CD4-positive, alpha-beta T cell treated with Interleukin-17A for 4 hours (primary cell): ENCODE data around the gene CLCN1.

Experiments
- DNase-seq: peaks from one replicate; pipeline ENCODE4 v3.0.0-alpha.2; 2020; ENCODE audit warnings: mixed read lengths

The CLCN1 gene

GRCh38 chr7:143368387-143368786, 52.5 kb downstream of the CLCN1 start:
- no peak for DNase-seq

DNA sequence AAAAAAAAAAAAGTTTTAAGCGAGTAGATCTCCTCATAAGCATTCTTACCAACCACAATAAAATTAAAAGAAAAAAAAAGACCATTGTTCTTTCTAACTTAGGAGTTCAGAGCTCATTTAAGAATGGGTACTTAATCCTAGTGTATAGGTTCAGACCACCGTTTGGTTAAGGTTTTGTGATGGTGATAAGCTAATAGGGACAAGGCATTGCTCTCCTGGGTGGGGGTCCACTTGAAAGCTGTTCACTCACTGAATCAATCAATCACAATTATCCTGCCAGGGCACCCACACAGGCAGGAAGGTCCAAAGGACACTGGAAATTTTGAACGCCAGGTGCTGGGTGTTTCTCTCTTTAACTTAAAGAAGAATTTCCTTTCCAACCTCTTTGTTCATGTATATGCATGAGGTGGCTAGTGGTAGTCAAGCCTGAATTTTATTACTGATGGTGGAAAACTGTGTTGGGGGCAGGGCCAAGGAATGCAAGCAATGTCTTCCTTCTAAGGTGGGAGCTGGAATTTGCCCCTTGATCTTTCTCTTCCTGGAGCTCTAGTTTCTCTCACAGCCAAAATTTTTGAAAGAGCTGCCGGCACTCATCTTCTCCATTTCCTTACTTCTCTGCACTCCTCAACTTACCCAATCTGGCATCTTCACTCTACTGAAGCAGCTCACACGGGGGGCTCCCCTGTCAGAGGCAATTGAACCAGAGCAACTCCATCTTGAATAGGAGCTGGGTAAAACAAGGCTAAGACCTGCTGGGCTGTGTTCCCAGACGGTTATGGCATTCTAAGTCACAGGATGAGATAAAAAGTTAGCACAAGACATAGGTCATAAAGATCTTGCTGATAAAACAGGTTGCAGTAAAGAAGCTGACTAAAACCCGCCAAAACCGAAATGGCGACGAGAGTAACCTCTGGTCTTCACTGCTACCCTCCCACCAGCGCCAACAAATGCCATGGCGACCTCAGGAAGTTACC, 54.1 kb downstream of the CLCN1 start:
- DNase-seq = no peak

DNA sequence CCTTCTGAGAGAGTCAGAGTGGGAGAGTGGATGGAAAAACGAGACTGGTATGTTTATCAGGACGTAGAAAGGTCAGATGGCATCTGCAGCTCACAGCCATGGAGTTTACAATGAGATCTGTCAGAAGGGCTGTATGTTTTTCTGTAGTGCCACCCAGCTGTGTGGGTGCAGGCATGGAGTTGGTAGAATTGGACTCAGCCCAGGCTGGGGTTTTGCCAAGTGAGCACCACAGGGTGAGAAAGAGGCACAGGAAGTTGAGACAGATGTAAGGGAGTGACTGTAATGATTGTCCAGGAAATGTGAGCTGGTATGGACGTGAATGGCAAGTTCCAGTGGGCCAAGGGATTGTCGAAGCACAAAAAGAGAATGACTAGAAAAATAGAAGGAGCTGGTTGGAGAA, 56.2 kb downstream of the CLCN1 start:
- DNase-seq = peak; percentile 84

DNA sequence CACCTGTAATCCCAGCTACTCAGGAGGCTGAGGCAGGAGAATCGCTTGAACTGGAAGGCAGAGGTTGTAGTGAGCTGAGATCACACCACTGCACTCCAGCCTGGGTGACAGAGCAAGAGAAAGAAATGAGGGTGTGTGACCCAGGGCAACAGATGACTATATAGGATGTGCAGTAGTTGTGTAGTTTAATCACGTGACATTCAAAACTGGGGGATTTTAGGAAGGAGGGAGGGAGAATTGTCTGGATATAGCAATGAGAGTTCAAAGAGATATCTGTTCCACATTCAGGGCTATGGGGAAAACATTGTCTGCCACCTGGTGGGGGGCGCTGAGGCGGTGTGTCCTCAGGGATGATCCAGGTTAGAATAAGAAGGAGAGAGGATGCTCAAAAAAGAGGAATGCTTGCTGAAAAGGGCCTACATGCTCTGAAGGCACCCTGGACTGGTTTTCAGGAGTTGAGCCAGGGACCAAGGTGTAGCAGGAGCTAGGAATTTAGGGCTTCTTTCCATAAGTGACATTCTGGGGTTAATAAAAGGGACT, 57.4 kb downstream of the CLCN1 start:
- DNase-seq = no peak

DNA sequence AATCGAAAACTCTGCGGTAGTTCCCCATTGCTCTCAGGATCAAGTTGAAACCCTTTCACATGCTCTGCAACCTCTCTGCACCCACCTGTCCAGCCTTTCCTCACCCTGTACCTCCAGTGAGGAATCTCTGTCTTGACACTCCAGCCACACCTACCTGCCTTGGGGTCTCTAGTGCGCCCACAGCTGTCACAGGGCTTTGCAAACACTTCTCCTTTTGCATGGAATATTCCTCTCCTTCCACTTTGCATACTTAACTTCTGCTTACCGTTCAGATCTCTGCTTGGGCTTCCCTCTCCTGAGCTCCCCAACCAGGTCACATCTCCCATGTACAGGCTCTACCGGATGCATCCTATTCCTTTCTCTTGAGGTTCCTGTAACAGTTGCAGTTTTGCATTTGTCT, 58.6 kb downstream of the CLCN1 start:
- no peak for DNase-seq

- DNase-seq = peak; percentile 65
These were observed 59.6 kb downstream of the CLCN1 start for GRCh38 chr7:143375298-143376034.

DNA sequence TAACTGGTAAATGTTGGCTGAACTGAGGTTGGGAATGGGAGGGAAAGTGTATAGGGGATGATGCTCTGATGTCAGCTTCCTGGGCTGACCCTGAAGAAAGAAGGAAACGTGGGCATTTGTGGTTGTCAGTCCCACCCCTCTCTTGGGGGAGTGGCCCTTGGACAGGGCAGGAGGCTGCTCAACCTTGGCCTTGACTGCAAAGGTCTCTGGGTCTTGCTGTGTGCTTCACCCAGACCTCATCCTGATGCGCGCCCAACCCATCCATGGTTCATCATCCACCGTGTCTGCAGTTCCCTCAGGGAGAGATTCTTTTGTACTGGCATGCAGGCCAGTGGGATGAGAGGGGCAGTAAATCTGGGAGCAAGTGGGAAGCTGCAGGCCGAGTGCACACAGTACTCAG, 60.5 kb downstream of the CLCN1 start:
- no peak for DNase-seq

DNA sequence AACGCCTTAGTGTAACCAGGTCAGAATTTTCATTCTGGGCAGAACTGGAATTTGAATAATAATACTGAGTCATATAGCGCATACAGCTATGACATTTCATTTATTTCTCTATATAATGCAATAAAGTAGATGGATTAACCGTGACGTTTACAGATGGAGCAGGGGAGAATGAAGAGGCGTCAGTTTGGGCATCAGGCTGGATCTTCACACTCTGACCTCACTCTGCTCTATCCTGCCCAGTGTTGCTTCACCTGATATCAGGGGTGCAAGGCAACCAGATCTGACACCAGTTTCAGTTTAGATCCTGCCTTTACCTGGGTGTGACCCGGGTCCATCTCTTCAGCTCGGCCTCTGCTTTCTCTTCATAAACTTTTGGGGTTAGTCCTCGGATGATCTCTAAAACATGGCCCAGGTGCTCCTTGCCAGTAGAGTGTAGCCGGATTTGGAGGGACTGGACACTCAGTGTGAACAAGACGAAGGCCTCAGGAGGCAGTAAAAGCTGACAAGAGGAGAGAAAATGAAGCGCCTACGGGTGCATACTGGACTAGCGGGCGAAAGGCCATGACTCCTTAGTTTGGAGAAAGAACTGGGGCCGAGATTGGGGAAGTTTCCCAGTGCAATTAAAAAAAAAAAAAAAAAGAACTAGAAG, 63.8 kb downstream of the CLCN1 start:
- peak; percentile 31 for DNase-seq

- DNase-seq = peak; percentile 95
These were observed 64.3 kb downstream of the CLCN1 start for GRCh38 chr7:143380260-143380645.

GRCh38 chr7:143380646-143381426, 64.9 kb downstream of the CLCN1 start, which contains the start of gene ZYX:
Gene ZYX (plus strand): TSS chr7:143381345. CDS start chr7:143381572, 227 bp downstream.
- peak; percentile 92 for DNase-seq

DNA sequence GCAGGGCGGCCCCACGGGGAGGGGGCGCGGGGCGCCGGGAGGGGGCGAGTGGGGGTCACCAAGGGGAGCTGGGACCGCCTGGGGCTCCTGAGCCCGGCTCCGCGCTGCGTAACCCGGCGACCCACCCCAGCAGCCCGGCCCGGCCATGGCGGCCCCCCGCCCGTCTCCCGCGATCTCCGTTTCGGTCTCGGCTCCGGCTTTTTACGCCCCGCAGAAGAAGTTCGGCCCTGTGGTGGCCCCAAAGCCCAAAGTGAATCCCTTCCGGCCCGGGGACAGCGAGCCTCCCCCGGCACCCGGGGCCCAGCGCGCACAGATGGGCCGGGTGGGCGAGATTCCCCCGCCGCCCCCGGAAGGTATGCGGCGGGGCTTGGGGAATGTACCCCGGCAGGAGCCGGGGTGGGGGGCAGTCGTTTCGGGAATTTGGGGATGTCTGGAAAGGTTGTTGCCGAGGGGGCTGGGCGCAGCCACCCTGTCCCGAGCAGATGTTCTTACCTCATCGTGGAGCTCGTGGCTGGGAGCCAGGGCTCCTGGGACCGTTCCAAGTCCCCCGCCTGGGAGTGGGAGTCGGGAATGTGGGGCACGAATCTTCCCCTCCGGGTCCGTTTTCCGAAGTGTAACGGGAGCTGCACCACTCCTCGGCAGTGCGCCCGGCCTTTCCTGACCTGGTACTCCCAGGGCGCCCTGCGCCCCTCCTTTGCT, 65.7 kb downstream of the CLCN1 start:
- DNase-seq = peak; percentile 36

GRCh38 chr7:143382126-143382790, 66.3 kb downstream of the CLCN1 start:
- no peak for DNase-seq

DNA sequence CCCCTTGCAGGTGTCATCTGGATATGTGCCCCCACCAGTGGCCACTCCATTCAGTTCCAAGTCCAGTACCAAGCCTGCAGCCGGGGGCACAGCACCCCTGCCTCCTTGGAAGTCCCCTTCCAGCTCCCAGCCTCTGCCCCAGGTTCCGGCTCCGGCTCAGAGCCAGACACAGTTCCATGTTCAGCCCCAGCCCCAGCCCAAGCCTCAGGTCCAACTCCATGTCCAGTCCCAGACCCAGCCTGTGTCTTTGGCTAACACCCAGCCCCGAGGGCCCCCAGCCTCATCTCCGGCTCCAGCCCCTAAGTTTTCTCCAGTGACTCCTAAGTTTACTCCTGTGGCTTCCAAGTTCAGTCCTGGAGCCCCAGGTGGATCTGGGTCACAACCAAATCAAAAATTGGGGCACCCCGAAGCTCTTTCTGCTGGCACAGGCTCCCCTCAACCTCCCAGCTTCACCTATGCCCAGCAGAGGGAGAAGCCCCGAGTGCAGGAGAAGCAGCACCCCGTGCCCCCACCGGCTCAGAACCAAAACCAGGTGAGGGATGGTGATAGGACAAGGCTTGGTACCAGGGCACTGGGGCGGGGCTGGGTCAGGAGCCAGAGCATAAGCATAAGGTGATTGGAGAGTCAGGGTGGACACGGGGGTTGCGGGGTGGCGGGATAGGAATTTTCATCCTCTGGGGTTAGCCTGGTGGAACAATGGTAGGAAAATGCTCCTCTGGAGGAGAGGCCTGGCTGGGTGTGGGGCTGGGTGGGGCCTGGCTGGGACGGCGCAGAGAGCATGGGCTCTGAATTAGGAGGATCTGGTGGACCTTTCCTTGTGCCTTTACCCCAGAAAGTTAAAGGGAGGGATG, 67.1 kb downstream of the CLCN1 start:
- DNase-seq = no peak

- DNase-seq = no peak
These were observed 67.7 kb downstream of the CLCN1 start for GRCh38 chr7:143383642-143383957.

- DNase-seq = no peak
These were observed 68.2 kb downstream of the CLCN1 start for GRCh38 chr7:143384148-143384547.

- no peak for DNase-seq
These were observed 69.0 kb downstream of the CLCN1 start for GRCh38 chr7:143384661-143385631.

DNA sequence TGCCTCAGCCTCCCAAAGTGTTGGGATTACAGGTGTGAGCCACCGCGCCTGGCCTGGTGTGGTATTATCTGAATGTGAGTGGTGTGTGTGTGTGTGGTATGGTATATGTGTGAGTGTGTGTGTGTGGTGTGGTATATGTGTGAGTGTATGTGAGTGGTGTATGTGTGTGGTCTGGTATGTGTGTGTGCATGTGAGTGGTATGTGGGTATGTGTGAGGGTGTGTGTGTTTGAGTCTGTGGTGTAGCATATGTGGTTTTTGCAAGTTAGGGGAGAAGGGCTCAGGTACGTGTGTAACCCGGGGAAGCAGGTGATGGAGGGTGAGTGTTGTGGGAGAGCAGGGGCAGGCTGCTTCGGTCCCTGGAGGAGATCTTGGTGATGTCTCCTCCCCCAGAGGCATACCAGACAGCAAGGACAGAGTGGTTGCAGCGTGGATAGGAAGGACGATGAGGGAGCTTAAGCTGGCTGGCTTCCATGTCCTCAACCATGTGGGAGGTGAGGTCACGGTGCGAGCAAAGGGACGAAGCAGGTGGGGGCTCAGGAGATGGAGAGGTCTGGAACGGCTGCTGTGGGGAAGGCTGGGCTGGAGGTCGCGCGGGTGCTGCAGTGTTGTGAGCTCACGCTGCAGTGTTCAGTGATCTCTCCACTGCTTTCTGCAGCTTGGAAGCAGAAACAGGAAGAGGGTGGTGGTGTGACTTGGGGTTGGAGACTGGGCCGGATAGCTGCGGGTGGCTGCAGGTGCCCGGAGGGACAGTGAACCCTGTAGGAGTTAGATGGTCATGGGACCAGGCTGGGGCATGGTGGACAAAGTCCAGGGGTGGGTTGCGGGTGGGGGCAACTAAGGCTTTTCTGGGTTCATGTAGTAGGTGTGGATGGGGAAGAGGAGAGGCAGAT, 70.2 kb downstream of the CLCN1 start:
- peak; percentile 65 for DNase-seq
